GM12891 (cell line): ENCODE measurements around the gene TIPARP.

Experiments
- POLR2AphosphoS5 ChIP-seq: IDR thresholded peaks from 2 replicates; pipeline ENCODE4 v1.6.1; 2011; ENCODE audit warnings: low read depth, low read length, control low read depth
- TAF1 ChIP-seq: IDR thresholded peaks from 2 replicates; pipeline ENCODE4 v1.6.1; 2011; ENCODE audit warnings: low read depth, low read length, control low read depth

DNA sequence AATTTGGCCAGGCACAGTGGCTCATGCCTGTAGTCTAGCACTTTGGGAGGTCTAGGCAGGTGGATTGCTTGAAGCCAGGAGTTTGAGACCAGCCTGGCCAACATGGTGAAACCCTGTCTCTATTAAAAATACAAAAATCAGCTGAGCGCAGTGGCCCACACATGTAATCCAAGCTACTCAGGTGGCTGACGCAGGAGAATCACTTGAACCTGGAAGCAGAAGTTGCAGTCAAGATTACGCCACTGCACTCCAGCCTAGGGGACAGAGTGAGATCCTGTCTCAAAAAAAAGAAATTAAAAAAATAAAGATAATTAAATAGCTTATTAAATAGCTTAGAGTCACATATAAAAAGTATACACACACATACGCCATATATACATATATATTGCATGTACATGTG is 3.7 kb upstream of the TIPARP start:
- TF ChIP-seq POLR2AphosphoS5 (no peak), TAF1 (no peak)
